ENCODE results near the gene SLC29A2.

Gene SLC29A2, protein sequence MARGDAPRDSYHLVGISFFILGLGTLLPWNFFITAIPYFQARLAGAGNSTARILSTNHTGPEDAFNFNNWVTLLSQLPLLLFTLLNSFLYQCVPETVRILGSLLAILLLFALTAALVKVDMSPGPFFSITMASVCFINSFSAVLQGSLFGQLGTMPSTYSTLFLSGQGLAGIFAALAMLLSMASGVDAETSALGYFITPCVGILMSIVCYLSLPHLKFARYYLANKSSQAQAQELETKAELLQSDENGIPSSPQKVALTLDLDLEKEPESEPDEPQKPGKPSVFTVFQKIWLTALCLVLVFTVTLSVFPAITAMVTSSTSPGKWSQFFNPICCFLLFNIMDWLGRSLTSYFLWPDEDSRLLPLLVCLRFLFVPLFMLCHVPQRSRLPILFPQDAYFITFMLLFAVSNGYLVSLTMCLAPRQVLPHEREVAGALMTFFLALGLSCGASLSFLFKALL

DNA sequence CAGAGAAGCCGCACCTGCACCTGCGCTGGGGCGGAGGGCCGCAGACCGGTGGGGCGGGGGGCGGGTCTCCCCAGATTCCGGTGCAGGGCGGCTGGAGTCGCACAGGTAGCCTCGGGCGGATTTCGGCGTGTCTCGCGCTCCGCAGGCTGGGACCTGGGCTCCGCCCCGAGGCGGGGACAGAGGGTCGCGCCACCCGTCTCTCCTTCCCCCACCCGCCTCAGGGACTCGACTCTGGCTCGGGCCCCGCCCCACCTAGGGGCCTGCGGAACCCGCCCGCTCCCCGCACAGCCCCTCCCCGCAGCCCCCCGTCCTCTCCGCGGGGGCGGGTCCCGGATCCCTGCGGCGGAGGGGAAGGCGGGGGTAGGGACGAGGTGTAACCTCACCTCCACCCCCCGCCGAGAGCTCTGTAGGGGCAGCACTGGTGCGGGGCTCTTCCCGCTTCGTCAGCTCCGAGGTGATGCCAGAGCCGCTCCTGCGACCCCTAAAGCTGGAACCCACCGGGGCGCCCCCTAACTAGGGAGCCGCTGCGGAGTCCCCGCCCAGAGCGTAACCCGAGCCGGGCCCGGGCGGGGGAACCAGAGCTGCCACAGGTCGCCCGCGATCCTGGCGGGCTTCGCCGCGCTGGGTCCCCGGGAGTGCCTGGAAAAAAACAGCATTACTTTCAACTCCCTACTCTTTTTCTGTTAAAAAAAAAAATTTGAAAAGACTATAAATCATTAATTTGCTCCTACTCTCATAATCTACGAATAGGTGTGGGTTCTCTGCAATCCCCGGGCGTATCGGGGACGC is at the start of gene SLC29A2:
TSS of gene SLC29A2 (minus strand) at position 134 of the 789 bp plus-strand sequence. CDS start 169 bp downstream, outside the sequence.
- FAIRE-seq: peak; percentile 36

DNA sequence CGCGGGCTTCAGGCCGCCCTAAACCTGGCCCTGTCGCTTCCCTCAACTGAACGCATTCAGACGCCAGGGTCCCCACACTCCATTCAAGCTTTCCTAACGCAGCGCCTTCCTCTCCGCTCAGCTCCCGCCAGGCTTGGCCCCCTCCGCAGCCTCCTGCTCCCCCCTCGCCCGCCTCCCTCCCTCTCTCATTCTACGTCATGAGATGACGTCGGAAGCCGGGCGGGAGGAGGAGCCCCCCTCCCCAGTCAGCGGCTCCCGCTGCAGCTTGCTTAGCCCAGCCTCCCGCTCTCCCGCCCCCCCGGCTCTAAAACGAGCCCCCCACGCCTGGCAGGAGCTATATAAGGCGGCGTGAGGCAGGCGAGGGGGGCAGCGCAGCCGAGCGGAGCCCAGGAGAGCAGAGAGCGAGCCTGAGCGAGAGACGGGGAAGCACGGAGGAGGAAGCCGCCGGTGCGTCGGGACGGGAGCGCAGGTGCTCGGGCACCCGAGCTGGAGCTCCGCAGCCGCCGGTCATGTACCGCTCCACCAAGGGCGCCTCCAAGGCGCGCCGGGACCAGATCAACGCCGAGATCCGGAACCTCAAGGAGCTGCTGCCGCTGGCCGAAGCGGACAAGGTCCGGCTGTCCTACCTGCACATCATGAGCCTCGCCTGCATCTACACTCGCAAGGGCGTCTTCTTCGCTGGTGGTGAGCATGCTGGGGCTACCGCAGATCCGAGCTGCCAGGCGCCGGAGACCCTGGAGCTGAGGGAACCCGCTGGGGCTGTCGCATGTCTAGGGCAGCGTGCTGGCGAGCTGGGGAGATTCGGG is 49.3 kb upstream of the SLC29A2 start, which contains the start of gene NPAS4:
TSS of gene NPAS4 (plus strand) at position 365 of the 806 bp plus-strand sequence. CDS start at position 510, 145 bp downstream.
- no peak for FAIRE-seq

DNA sequence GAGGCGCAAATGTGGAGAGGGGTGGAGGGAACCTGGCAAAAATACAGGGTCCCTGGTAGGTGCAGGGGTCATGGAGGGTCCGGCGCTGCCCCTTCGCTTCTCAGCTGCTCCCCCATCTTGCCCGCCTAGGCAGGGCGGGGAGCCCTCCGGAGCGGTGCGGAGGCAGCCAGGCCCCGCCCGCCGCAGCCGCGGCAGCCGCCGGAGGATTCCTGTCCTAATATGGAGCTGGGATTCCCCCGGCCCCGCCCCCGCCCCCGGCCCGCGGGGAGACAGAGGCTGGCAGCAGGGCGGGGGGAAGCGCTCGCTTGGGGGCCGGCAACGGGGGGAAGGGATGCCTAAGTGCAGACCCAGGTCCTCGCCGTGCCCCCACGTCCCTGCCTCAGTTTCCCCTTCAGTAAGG is 48.3 kb upstream of the SLC29A2 start:
- FAIRE-seq: no peak

DNA sequence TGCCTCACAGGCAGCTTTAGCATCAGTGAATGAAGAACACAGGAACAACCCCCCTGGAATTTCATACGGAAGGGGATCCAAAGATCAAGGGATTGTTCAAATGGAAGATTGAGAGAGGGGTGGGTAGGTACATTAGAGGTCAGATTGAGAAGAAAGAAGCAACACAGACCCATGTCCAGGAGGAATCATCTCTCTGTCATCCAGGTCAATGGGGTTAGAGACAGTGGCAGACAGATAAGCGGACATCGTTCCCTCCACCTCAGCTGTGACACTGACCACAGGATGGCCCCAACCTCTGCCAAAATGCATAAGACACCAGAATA is 47.4 kb upstream of the SLC29A2 start:
- no peak for FAIRE-seq

DNA sequence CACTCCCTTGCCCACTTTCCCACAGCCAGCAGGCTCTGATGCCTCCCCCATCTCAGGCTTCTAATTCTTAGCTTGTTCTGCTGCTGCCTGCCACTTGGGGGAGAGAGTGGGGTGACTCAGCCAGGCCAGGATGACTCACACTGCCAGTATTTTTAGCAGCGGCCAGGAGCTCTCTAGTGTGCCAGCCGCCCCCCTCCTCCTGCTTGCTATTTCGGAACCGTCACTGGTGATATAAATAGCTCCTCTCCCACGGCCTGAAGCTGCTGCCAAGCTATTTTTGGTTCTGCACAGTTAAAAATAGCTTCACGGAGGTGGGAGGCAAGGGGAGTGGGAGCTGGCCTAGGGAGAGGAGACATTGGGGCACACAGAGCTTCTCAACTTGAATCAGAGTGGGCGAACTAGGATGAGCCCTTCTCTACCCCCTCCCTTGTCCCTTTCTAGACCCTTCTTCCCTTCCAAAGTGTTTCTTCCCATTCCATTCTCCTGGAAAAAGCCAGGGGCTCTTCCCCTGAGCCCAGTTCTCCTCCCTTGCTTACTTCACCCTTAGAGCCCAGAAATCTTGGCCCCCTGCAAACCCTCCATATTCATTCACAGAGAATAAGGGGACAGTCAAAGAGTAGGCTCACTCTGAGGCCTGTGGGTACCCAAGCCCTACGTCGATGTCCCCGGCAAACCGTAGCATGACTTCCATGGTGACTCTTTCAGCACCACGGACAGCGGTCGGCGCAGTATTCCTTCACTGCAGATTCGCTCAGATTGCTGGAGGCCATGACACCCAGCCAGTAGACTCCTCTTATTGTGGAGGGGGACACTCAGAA is 46.8 kb upstream of the SLC29A2 start:
- FAIRE-seq: no peak

DNA sequence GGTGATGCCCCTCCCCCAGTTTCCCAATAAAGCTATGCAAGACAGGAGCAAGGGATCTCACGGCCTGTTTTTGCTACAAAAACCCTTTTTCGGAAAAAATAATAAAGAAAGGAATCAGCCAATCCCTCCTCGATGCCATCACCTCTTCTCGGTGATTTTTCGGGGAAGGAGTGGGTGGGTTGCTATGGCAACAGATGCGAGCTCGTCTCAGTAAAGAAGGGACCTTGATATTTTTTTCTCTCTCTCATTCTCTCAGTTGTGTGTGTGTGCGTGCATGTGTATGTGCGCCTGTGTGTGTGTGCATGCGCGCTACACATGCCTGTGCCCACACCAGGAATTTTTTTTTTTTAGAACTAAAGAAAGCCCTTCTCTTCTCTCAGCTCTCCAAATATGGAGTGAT is 45.4 kb upstream of the SLC29A2 start:
- no peak for FAIRE-seq

DNA sequence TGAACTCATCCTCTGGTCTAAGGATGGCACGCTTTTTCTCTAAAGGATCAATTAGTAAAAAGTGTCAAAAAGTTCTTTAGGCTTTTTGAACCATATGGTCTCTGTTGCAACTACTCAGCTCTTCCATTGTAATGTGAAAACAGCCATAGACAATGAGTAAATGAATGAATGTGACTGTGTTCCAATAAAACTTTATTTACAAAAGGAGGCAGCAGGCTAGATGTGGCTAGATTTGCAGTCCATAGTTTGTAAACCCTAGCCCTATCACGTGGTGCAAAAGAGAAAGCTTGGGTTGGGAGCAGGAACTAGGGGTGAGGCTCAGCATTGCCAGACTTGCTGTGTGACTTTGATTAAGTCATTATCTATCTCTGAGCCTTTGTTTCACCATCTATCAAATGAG is 43.9 kb upstream of the SLC29A2 start:
- FAIRE-seq: no peak

DNA sequence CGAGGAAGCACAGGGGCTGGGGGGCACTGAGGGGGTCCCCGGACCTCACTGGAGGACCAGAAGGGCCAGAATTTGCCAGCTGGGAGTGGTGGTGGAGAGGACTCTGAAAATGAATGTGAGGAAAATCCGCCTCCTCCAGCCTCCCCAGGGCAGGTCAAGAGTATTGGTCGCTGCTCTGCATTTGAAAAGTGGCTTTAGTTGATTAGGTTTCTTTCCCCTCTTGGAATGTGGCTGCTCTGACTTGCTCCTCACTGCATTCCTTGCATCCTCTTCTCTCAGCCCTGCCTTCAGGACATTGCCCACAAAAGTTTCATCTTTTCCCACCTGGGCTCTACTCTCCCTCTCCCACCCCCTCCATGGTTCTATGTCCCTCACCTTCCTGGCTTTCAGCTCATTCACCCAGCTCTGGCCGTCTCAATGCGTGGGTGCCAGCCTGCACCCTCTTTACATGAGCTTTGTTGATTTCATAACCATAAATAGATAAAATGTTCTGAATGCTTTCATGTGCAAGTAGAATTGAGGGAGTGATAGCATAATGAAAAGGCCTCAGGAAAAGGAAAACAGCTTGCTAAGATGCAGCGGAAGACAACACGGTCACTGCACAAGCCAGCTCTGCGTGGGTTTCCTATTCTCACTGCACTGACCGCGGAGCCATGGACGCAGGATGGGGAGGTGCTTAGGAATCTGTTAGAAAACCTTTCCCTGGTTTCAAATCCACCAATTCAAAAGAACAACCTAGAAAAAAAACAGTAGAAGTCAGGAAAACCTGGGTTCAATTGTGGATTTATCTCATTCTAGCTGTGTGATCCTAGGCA is 42.8 kb upstream of the SLC29A2 start:
- no peak for FAIRE-seq

DNA sequence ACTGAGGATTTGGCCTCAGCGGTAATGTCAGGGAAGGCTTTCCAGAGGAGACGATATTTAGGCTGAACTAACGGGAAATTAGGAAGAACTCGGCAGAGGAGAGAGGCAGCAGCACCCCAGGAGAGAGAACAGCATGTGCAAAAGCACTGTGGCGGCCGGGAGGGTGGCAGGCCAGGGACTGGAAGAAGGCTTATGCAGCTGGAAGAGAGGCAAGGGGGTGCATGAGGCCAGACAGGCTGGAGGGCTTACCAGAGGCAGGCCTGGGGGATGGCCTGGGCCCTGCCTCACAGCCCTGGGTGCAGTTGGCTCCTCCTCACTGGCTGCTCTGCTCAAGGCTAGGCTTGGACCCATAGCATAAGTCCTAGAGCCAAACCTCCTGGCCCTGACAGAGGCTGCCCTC is 41.6 kb upstream of the SLC29A2 start:
- no peak for FAIRE-seq

DNA sequence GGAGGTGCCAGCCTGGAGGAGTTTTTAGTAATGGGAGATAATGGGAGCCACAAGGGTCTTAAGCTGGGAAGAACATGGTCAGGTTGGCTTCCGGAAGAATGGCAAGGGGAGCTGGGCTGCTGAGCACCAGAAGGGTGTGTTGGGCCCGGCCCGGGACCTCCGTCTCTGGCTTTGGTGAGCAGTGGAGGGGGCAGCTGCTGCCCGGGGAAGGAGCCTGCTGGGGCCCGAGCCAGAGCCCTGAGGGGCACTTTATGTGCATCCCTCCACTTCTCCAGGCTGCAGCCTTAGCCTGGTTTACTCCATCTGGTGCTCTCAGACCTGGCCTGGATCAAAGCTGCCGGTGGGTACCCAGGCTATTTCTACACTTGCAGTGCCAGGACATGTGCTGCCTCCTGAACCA is 40.5 kb upstream of the SLC29A2 start:
- FAIRE-seq: no peak

DNA sequence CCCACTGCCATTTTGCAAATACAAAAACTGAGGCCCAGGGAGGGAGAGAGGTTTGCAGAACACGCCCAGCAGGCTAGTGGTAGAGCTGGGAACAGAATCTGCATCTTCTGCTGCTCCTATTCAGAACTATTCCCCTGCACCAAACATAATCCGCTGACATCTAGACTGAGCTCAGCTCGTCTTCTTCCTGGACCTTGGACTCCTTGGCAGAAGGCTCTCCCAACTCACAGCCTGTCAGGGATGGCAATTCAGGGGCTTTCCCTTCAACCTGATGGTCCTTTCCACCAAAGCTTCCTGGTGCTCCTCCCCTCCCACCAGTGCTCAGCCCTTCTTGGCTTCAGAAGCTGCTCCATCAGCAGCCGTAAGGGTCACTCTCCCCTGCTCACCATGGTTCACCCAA is 39.8 kb upstream of the SLC29A2 start:
- FAIRE-seq: no peak

DNA sequence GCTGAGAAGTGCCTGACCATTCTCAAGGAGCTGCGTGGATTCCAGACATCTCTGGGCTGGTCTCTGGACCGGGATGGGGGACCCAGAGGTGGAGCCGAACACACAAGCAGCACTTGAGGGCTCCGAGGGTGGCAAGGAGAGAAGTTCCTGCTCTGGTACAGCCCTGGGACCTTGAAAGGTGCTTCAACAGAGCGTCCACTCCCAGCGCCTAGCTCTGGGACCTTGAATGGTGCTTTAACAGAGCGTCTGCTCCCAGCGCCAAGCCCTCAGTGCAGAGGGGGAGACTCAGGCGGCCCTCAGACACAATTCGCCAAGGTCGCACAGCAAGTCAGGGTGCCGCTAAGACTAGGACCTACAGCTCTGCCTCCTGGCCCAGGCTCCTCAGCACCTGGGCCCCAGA is 38.6 kb upstream of the SLC29A2 start:
- no peak for FAIRE-seq

DNA sequence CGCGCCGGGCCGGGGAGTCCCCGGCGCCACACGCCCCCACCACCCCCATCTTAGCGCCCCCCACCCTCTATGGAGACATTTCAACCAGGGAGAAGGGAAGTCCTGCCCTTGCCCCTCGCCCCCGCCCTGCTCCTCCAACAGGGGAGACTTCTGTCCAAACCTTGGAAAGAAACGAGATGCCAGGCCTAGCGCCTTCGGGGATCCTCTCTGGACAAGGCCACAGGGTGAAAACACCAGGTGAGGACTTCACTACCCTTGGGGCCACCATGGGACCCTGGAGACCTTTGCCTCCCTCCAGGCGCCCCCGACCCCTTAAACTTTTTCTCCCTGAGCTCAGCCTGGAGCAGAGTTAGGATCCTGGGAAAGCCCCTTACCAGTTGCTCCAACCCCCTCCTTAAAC is 37.7 kb upstream of the SLC29A2 start:
- no peak for FAIRE-seq

DNA sequence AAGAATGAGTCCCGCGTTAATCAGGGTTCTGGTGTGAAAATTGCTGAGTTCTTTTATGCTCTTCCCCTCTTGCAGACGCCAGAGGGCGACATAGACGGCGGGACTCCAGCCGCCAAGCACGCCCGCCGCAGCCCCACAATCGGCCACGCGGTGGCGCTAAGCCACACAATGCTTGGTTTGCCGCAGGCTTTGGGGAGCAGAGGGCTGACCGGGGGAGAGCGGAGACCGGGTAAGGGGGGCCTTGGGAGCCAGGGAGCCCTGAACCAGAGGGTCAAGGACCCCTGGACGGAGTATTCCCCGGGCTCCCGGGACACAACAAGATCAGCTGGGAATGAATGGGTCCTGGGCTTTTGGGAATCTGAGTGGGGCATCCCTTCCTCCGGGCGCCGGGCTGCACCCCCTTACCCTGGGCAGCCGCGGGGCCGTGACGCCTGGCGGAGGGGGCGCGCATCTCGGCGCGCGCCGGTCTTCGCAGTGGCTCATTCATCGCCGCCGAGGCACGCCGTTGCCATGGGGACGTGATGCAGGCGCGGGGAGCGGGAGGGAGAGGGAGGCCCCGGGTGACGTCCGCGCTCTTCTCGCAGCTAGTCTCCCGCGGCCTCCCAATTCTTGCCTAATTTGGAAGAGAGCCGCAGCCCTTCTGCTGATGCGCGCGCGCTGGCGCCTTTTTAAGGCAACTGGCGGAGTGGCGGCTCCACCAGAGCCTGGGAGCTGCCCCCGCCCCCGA is 37.1 kb upstream of the SLC29A2 start:
- peak; percentile 51 for FAIRE-seq

DNA sequence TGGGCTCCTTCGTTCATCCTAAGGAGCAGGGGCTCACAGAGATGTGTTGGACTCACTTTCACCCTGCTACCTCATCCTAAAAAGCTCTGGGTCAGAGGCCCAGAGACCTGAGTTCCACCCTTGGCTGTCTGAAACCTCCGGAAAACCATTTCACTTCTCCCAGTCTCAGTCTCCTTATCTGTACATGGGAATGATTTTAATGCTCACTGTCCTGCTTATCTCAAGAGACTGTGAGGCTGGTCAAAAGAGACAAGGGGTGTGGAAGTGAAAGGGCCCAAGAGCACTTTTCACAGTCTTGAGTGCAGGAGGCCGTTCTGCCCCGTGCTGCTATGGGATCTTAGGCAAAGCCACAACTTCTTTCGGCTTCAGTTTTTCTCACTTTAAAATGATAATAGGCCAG is 36.1 kb upstream of the SLC29A2 start:
- FAIRE-seq: no peak

DNA sequence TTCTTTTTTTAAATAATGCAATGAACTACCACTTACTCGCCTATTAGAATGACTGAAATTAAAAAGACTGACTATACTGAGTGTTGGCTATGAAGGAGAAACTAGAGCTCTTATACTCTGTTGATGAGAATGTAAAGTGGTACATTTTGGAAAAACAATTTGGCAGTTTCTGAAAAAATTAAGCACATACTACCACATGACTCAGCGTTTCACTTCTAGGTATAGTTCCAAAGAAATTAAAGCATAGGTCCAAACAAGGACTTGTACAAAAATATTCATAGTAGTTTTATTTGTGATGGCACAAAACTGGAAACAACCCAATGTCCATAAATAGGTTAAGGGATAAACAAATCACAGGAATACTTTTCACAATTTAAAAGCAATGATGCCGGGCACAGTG is 22.4 kb upstream of the SLC29A2 start:
- no peak for FAIRE-seq

DNA sequence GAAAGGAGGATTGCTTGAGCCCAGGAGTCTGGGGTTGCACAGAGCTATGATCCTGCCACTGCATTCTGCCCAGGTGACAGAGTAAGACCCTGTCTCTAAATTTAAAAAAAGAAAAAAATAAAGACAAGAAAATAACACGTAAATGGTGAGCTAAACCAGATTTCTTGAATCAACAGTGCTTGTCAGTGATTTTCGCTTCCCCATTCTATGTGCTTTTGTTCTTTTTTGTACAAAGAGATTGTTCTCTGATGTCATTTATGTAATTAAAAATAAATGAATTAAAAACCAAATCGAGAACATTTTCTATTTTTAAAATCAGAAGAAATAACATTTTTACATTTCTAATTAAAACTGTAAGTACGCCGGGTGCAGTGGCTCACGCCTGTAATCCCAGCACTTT is 19.8 kb upstream of the SLC29A2 start:
- no peak for FAIRE-seq

DNA sequence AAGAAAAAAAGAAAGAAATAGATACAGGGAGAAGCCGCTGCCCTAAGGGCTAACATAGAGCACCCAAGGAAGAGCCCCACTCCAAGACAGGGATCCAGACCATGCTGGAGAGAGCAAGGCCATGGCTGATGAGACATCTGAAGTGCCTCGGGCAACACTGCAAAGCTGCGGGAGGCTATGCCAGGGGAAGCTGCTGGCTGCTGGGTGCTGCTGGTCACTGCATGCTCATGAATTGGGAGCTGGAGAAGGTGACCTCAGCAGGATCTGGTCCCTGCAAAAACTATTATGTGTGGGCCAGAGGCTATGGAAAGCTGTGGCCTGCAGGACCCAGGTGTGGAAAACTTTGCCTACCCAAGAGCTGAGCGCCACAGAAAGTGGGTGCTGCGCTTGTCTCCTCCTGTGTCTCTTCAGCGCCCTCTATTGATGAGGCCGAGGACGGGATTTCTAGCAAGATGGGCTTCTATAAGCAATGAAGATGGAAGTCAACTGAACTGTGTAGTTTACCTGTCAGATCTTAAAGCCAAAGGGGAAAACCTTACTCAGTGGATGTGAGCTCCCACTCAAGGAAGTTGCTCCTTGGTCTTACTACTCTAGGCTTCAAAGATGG is 17.3 kb upstream of the SLC29A2 start:
- no peak for FAIRE-seq

DNA sequence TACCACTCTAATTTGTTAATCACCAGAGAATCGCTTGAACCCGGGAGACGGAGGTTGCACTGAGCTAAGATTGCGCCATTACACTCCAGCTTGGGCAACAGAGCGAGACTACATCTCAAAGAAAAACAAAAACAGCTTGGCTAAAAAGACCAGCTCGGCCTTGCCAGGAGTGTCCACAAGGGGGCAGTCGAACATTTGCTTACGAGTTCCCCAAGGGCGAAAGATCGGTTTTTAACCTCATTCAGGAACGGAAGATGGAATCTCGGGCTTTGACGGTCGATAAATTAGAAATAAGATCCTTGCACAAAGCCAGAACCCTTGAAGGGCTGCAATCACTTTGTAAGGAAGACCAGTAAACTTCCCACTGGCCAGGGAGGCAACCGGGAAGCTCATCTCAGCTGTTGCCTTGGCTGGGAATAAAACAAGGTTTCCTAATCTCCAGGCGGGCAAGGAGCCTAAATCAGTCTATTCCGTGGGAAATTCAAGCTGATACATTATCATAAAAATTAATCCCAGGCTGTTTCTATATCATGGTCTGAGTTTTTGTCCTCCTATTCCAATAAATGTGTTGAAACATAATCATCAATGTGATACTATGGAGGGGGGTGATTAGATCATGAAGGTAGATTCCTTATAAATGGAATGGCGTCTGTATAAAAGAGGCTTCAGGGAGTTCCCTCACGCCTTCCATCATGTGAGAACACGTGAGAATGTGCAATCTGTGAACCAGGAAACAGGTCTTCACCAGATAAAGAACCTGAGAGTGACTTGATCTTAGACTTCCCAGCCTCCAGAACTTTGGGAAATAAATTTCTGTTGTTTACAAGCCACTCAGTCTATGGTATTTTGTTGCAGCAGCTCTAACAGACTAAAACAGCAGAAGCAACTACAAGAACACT is 14.9 kb upstream of the SLC29A2 start:
- FAIRE-seq: peak; percentile 94

Data from G401.6 (cell line).